ENCODE results near the gene RBFOX2.
A peak's percentile ranks its signal among the peaks of the same experiment; 100 is the strongest.
"Not testable (repeated sequence)": the region's sequence is repeated elsewhere in the genome, so short reads cannot be mapped to it uniquely, and the experiment has no call there.

RBFOX2 gene

GRCh38 chr22:36028646-36029405, at the start of gene RBFOX2:
TSS of gene RBFOX2 (minus strand) at chr22:36028824. CDS start at chr22:36028425, 399 bp downstream.
- peak; percentile 87 for DNase-seq (ENCODE audit: low read depth, low spot score)

DNA sequence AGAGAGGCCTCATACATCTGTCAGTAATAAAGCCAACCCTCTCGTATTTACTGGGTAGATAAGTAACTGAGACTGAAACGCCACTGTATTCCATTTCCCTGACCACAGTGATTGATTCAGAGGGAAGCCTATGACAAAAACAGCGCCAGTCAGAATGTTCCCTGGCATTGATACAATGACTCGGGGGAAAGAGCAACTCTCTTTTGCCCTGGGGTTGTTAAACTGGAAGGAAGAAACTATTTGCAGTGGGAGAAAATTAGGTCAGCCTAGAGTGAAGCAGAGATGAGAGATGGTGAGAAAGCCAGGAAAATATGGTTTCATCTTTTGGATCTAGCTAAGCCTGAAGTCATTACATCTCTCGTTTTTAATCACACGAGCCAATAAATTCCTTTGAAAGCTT, 48.6 kb upstream of the RBFOX2 start:
- DNase-seq (ENCODE audit: low read depth, low spot score): no peak

- DNase-seq (ENCODE audit: low read depth, low spot score): no peak
Measured at GRCh38 chr22:36075724-36076123, 47.1 kb upstream of the RBFOX2 start.

GRCh38 chr22:36075230-36075629, 46.6 kb upstream of the RBFOX2 start:
- DNase-seq (ENCODE audit: low read depth, low spot score): no peak

DNA sequence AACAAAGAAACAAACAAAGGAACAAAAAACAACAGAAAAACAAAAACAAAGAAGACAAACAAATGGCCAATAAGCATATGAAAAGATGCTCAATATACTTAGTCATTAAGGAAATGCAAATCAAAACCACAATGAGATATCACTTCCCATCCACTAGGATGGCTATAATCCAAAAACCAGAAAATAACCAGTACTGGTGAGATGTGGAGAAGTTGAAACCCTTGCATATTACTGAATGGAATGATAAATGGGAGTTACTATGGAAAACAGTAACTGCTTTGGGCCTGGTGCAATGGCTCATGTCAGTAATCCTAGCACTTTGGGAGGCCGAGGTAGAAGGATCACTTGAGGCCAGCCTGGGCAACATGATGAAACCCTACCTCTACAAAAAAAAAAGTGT, 44.9 kb upstream of the RBFOX2 start:
- DNase-seq (ENCODE audit: low read depth, low spot score): no peak

DNA sequence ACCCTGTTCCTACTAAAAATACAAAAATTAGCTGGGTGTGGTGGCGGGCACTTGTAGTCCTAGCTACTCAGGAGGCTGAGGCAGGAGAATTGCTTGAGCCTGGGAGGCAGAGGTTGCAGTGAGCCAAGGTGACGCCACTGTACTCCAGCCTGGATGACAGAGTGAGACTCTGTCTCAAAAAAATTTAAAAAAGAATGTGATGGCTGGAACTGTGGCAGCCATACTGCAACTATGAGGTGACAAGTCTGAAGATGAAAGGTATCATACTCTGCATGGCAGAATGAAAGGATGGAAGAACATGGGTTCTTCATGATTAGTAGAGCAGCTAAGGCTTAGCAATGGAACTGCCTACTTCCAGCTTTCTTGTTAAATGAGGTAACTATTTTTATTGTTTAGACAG, 42.0 kb upstream of the RBFOX2 start:
- not testable (repeated sequence) for DNase-seq (ENCODE audit: low read depth, low spot score)

DNA sequence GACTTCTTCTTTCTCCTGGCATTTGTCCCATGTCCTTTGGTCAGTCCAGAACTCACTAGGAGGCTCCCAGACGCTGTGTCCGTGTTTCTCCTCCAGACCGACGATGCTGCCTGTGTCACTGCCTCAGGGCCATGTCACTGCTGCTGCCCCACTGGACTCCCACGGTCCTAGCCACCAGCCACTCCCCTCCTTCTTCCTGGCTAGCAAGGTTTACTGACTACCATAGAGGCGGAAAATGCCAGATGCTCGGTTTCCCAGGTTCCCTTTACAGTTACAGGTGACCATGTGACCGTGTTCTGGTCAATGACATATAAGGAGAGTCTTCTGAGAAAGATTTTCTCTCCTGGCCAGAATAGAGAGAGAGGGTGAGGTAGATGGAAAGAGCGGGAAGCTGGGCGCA, 40.7 kb upstream of the RBFOX2 start:
- no peak for DNase-seq (ENCODE audit: low read depth, low spot score)

GRCh38 chr22:36068776-36069344, 40.2 kb upstream of the RBFOX2 start:
- no peak for DNase-seq (ENCODE audit: low read depth, low spot score)

DNA sequence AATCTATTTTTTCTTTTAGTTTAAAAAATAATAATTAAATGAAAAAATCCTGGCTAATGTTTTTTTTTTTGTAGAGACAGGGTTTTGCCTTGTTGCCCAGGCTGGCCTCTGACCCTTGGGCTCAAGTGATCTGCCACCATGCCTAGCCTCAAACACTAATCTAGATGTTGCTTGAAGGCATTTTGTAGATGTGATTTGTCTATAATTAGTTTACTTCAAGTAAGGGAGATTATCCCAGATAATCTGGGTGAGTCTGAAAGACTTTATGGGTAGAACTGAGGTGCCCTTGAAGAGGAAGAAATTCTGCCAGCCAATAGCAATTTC, 38.6 kb upstream of the RBFOX2 start:
- DNase-seq (ENCODE audit: low read depth, low spot score): no peak

GRCh38 chr22:36065775-36066544, 37.3 kb upstream of the RBFOX2 start:
- peak; percentile 89 for DNase-seq (ENCODE audit: low read depth, low spot score)

DNA sequence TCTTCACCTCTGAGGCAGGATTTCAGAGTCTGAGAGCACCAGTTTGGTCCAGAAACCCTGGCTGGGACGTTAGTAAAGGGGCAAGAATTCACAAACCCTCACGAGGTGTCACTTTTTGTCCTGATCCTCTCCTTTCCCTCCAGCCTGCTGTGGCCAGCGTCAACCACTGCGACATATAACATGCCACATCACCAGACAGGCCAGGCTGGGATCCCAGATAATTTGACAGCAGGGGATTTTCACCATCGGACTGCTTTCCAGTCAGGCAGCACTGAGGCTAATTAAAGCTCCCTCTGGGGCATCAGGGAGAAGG, 36.8 kb upstream of the RBFOX2 start:
- DNase-seq (ENCODE audit: low read depth, low spot score): no peak

DNA sequence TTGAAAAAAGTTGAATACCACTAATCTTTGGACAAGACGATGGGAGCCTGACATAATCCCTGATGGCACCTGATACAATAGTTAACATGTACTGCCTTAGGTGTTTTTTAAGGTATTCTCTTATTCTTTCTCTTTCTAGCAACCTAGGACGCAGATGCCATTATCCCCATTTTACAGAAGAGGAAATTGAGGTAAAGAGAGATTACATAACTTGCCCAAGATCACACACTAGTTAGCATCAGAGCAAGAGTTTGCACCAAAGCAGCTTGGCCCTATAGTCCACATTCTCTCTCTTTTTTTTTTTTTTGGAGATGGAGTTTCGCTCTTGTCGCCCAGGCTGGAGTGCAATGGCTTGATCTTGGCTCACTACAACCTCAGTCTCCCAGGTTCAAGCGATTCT, 35.7 kb upstream of the RBFOX2 start:
- no peak for DNase-seq (ENCODE audit: low read depth, low spot score)

- DNase-seq (ENCODE audit: low read depth, low spot score): no peak
Measured at GRCh38 chr22:36056980-36057379, 28.4 kb upstream of the RBFOX2 start.

DNA sequence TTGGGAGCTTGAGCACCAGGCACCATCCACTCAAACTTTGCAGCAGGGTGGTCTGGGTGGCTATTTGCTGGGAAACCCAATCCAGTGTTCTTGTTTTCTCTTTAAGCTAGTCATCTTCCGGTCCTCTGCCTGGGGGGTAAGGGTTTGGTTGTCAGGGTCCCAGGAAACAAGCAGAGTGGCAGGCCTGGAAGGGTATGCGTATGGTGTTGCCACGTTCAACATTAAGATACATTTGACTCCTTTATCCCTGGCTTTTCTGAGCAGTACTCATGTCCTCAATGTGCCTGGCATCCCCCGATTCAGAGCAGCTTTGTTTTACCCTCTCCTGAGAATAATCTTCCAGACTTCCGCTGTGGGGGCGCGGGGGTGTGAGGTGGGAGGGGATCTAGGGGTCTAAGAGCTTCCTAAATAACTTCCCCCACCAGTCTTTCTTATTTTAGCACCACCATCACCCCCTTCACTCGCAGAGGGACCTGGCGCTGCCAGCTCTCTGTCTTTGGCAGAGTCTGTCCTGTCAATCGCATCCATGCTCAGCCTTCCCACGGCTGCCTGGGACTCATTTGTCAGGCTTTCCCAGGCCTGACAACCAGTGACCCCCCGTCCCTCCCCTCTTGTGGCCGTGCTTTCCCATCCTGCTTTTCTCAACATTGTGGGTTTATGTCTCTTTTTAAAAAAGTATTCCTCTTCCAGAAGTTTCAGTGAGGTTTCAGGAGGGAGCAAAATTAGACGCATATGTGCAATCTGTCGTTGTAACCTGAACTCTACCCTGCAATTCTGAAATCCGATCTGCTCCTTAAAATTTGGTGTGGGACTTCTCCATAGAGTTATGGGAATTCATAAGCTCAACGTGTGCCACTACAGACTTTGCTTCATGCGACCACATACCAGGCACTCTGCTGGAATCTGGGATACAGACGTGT, 27.0 kb upstream of the RBFOX2 start:
- DNase-seq (ENCODE audit: low read depth, low spot score): no peak

DNA sequence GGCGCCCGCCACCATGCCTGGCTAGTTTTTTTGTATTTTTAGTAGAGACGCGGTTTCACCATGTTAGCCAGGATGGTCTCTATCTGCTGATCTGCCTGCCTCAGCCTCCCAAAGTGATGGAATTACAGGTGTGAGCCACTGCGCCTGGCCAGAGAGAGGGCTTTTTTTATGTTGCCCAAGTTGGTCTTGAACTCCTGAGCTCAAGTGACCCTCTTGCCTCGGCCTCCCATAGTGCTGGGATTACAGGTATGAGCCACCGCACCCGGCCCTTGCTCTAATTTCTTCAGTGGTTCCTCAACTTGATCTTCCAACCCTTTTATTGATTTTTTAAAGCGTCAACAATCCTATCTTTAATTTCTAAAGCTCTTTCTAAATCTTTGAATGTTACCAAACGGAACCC, 25.8 kb upstream of the RBFOX2 start:
- not testable (repeated sequence) for DNase-seq (ENCODE audit: low read depth, low spot score)

- DNase-seq (ENCODE audit: low read depth, low spot score): no peak
Measured at GRCh38 chr22:36053242-36054147, 24.9 kb upstream of the RBFOX2 start.

DNA sequence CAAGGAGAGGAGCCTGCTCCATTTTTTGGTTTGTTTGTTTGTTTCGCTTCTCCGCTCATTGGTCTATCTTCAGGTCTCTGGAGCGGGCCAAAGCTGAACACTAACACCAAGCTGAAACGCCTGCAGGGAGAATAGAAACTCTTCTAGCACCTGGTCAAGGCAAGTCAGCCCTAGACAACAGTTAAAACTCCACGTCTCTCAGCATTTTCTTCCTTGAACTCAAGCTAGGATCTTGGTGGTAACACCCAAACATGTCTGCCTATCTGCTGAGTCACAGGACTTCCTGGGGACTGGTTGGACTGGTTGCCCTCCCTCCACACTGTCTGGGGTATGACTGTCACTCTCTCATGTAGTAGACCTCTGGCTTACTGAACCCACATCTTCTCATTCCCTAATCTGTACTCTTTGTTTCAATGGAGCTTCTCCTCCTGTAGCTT, 23.9 kb upstream of the RBFOX2 start:
- no peak for DNase-seq (ENCODE audit: low read depth, low spot score)

DNA sequence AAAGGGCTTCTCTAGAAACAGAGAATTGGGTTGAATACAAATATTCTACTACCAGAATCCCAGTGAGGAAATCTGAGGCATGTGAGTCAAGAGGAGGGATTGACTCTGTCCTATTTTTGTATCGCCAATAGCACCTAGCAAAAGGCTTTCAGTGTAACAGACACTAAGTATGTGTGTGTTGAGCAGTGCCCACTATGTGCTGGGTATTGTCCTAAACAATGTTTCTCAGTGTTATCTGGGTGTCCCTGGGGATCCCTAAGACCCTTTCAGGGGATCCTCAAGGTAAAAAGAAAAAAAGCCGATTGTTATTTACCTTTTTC, 21.0 kb upstream of the RBFOX2 start:
- DNase-seq (ENCODE audit: low read depth, low spot score): no peak

DNA sequence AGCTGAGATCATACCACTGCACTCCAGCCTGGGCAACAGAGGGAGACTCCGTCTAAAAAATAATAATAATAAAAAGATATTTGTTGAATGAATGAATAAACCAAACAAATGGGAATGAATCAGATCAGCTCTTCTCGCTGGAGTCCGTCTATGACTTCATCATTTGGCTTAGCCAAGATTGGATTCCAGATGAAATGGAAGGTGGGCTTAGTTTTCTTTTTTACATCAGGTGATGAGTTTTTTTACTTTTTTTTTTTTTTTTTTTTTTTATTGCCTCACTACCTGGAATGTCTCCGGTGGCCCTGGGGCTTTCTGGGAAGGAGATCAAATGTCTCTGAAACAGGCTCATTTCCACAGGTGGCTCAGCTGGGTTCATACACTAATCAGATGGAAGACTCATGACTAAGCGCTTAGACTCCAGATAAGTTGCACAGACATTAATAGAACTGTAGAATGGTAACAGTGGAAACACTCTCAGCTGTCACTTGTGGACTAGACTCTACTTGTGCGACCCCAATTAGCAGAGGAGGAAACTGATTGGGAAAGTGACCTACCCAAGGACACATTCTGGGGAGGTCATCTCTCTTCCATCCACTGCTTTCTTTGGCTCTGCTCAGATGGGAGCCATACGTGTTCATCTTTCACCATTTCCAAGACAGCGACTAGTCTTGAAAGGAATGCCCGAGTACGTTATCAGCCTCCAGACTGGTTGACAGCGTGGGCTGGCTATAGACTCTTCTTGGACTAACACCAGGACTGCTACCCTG, 20.5 kb upstream of the RBFOX2 start:
- no peak for DNase-seq (ENCODE audit: low read depth, low spot score)

DNA sequence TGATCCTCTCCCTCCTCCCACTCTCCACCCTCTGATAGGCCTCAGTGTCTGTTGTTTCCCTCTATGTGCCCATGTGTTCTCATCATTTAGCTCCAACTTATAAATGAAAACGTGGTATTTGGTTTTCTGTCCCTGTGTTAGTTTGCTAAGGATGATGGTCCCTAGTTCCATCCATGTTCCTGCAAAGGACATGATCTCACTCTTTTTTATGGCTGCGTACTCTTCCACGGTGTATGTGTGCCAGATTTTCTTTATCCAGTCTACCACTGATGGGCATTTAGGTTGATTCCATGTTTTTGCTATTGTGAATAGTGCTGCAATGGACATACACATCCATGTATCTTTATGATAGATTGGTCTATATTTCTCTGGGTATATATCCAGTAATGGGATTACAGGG, 15.9 kb upstream of the RBFOX2 start:
- not testable (repeated sequence) for DNase-seq (ENCODE audit: low read depth, low spot score)

Measured in brain pericyte (primary cell).